Neural progenitor cell (in vitro differentiated cells): ENCODE results near the gene E2F6.

ENCODE experiments used
- CTCF ChIP-seq: fragments of 200-600 bp; sonication (generic); IDR thresholded peaks from 2 replicates; pipeline ENCODE4 v1.5.1; 2017; ENCODE audit warnings: antibody characterized with exemption, mild to moderate bottlenecking
- EZH2 ChIP-seq: fragments of 200-600 bp; sonication (generic); IDR thresholded peaks from 2 replicates; pipeline ENCODE4 v1.6.1; 2017; ENCODE audit warnings: antibody characterized with exemption, mild to moderate bottlenecking, moderate library complexity
- EZH2phosphoT487 ChIP-seq: fragments of 200-600 bp; sonication (generic); IDR thresholded peaks from 2 replicates; pipeline ENCODE4 v1.6.1; 2017; ENCODE audit warnings: antibody characterized with exemption

- TF ChIP-seq CTCF, result no peak
- no peak for TF ChIP-seq EZH2phosphoT487
- no peak for TF ChIP-seq EZH2
Observed at GRCh38 chr2:11396021-11396420, 69.9 kb downstream of the E2F6 start.
